ENCODE results near the gene IPO13. TPM values are rescaled to one million over a fixed set of nuclear protein-coding genes. Genes with fewer than 3 reads are reported as not detected.

IPO13 gene
- polyA plus RNA-seq, 1 of the 3 experiments (the other 2 are of a cell fraction) = 15.5 TPM

GRCh38 chr1:43952731-43953346, 6.1 kb downstream of the IPO13 start:
- H3K4me3 ChIP-seq (ENCODE audit: low read depth in 2 of 2, low read length in 1 of 2) = no peak overlapping the region
- H4K20me1 ChIP-seq (ENCODE audit: insufficient read depth) = peaks cover 6% of the 10 kb centered on the region; the same call in 1 of the 2 replicates
- TF ChIP-seq RAD21 (IDR thresholded peaks at IDR 0.05; ENCODE audit: low read length) (no peak), REST (IDR thresholded peaks at IDR 0.05; ENCODE audit: low read depth, low read length) (no peak), RFX5 (IDR thresholded peaks at IDR 0.05; ENCODE audit: low read length) (no peak), NRF1 (IDR thresholded peaks at IDR 0.05; ENCODE audit: low read depth, low read length) (no peak), JUND (IDR thresholded peaks at IDR 0.05) (no peak), POLR2AphosphoS5 (IDR thresholded peaks at IDR 0.05; ENCODE audit: low read depth, low read length) (no peak), PBX3 (IDR thresholded peaks at IDR 0.05) (no peak), USF1 (IDR thresholded peaks at IDR 0.05; ENCODE audit: borderline replicate concordance, low read depth) (no peak), SMC3 (IDR thresholded peaks at IDR 0.05; ENCODE audit: low read depth, low read length) (no peak), EP300 (IDR thresholded peaks at IDR 0.05; ENCODE audit: borderline replicate concordance in 1 of 2, low read depth in 1 of 2, low read length in 1 of 2) (no peak), CHD2 (IDR thresholded peaks at IDR 0.05; ENCODE audit: low read length, partially characterized antibody) (no peak), RXRA (IDR thresholded peaks at IDR 0.05; ENCODE audit: borderline replicate concordance, low read depth) (no peak), EZH2phosphoT487 (IDR thresholded peaks at IDR 0.05; ENCODE audit: borderline replicate concordance, low read depth) (no peak), MEF2A (IDR thresholded peaks at IDR 0.05; ENCODE audit: borderline replicate concordance, low read depth) (no peak), GATA2 (CRISPR knock-in tag; IDR thresholded peaks at IDR 0.05) (no peak)
- H3K4me2 ChIP-seq = no peak overlapping the region
- POLR2A ChIA-PET = no interaction called here
- H3K4me1 ChIP-seq (ENCODE audit: control insufficient read depth in 1 of 2, insufficient read depth in 2 of 2, low read depth in 1 of 2, low read length in 1 of 2) = peaks cover 10 to 19% of the 10 kb centered on the region in 2 experiments
- peaks cover 0 to 33% of the 10 kb centered on the region in 2 experiments for H3K36me3 ChIP-seq (replicated peaks in 1 of 2; ENCODE audit: control insufficient read depth in 1 of 2, insufficient read depth in 2 of 2, low read length in 1 of 2)
- H3K9ac ChIP-seq = no peak overlapping the region
- peaks cover 4% of the 10 kb centered on the region; the same call in 1 of the 2 replicates for H3K79me2 ChIP-seq (ENCODE audit: insufficient read depth)
- no peak overlapping the region for H2AFZ ChIP-seq (ENCODE audit: low read depth)
- DNase-seq = no peak
- H3F3A ChIP-seq (replicated peaks; ENCODE audit: insufficient read depth) = no peaks in the 10 kb centered on the region
- CTCF ChIA-PET = interaction anchor here (0.7 to 1.3 kb wide), 4 partner anchors 18 to 423 kb away, joined by 3 read pairs; no protein-coding TSS in a partner anchor
- H3K27ac ChIP-seq (ENCODE audit: low read depth in 2 of 2, low read length in 1 of 2) = no peak overlapping the region
- H3K27me3 ChIP-seq (ENCODE audit: insufficient read depth) = no peaks in the 10 kb centered on the region
- no peaks in the 10 kb centered on the region for H3K9me2 ChIP-seq
- H3K9me3 ChIP-seq = no peaks in the 10 kb centered on the region
- 90% methylated on average over 6 of the region's 8 CpGs for WGBS (ENCODE audit: low lambda C conversion rate)

Data from SK-N-SH (cell line).